SK-N-SH (cell line): ENCODE measurements around the gene MFSD12. TPM values are rescaled to one million over a fixed set of nuclear protein-coding genes. Genes with fewer than 3 reads are reported as not detected.
A peak's percentile ranks its signal among the peaks of the same experiment; 100 is the strongest.

ENCODE experiments used
- CTCF ChIA-PET: fragments of 300-600, 350-600 bp; formaldehyde crosslinking; extraction: SDS; loops from one replicate; lab custom pipeline; 2021; lab: Yijun Ruan, JAX
- POLR2A ChIA-PET: fragments of 350-600 bp; sonication (Branson Sonifier 250); formaldehyde crosslinking; extraction: SDS; loops from one replicate; lab custom pipeline; 2020; ENCODE audit warnings: antibody characterized with exemption, inconsistent platforms; lab: Yijun Ruan, JAX
- DNase-seq: peaks from one replicate; pipeline ENCODE4 v3.0.0; 2012
- H2AFZ ChIP-seq: fragments of 200-600 bp; sonication (generic); 2 replicates; pipeline ENCODE4 v1.8.1; 2016; ENCODE audit warnings: antibody characterized with exemption, mild to moderate bottlenecking, low read depth
- H3F3A ChIP-seq: fragments of 200-600 bp; sonication (generic); replicated peaks from 2 replicates; pipeline ENCODE3; 2016; ENCODE audit warnings: antibody characterized with exemption, mild to moderate bottlenecking; ENCODE audit not compliant: insufficient read depth
- H3K27ac ChIP-seq, 2 experiments: fragments of 200-500 bp in 1 of 2; fragments of 200-600 bp in 1 of 2; sonication (Bioruptor generic) in 1 of 2; sonication (generic), shearing (Covaris generic) in 1 of 2; 2 replicates each; pipeline versions ENCODE4 v1.5.1 to v1.6.1; 2014 to 2016; ENCODE audit warnings: low read depth in 2 of 2, inconsistent platforms in 1 of 2, low read length in 1 of 2, mild to moderate bottlenecking in 1 of 2, mixed read lengths in 1 of 2
- H3K27me3 ChIP-seq: fragments of 200-600 bp; sonication (generic), shearing (Covaris generic); 2 replicates; pipeline ENCODE4 v1.6.1; 2016; ENCODE audit warnings: mixed run types; ENCODE audit not compliant: insufficient read depth
- H3K36me3 ChIP-seq, 2 experiments: fragments of 200-500 bp in 1 of 2; fragments of 200-600 bp in 1 of 2; sonication (Bioruptor generic) in 1 of 2; sonication (generic) in 1 of 2; replicated peaks in 1 of 2; 2 replicates each; pipeline versions ENCODE3 to v1.5.1; 2014 to 2016; ENCODE audit warnings: low read length in 1 of 2, mild to moderate bottlenecking in 1 of 2; ENCODE audit not compliant: insufficient read depth in 2 of 2, control insufficient read depth in 1 of 2
- H3K4me1 ChIP-seq, 2 experiments: fragments of 200-500 bp in 1 of 2; fragments of 200-600 bp in 1 of 2; sonication (Bioruptor generic) in 1 of 2; sonication (generic), shearing (Covaris generic) in 1 of 2; 2 replicates each; pipeline versions ENCODE4 v1.5.1 to v1.6.1; 2014 to 2016; ENCODE audit warnings: low read depth in 1 of 2, low read length in 1 of 2, mixed run types in 1 of 2; ENCODE audit not compliant: insufficient read depth in 2 of 2, control insufficient read depth in 1 of 2
- H3K4me2 ChIP-seq: fragments of 200-600 bp; sonication (generic), shearing (Covaris generic); 2 replicates; pipeline ENCODE4 v1.6.1; 2017; ENCODE audit warnings: mixed run types
- H3K4me3 ChIP-seq, 2 experiments: fragments of 200-500 bp in 1 of 2; fragments of 200-600 bp in 1 of 2; sonication (Bioruptor generic) in 1 of 2; sonication (generic), shearing (Covaris generic) in 1 of 2; 2 replicates each; pipeline versions ENCODE4 v1.5.1 to v1.8.1; 2014 to 2016; ENCODE audit warnings: low read depth in 2 of 2, inconsistent platforms in 1 of 2, low read length in 1 of 2, mild to moderate bottlenecking in 1 of 2, mixed read lengths in 1 of 2, moderate library complexity in 1 of 2
- H3K79me2 ChIP-seq: fragments of 200-600 bp; sonication (generic); 2 replicates; pipeline ENCODE4 v1.8.1; 2017; ENCODE audit warnings: mild to moderate bottlenecking; ENCODE audit not compliant: insufficient read depth
- H3K9ac ChIP-seq: fragments of 200-600 bp; sonication (generic); 2 replicates; pipeline ENCODE4 v1.6.1; 2017; ENCODE audit warnings: mixed run types
- H3K9me2 ChIP-seq: fragments of 200-600 bp; sonication (generic); 2 replicates; pipeline ENCODE4 v1.6.1; 2017; ENCODE audit warnings: mixed run types
- H3K9me3 ChIP-seq: fragments of 200-600 bp; sonication (generic); 2 replicates; pipeline ENCODE4 v1.6.1; 2017; ENCODE audit warnings: mixed run types, mild to moderate bottlenecking, moderate library complexity
- H4K20me1 ChIP-seq: fragments of 200-600 bp; sonication (generic); 2 replicates; pipeline ENCODE4 v1.6.1; 2017; ENCODE audit warnings: mild to moderate bottlenecking, mixed run types; ENCODE audit not compliant: insufficient read depth
- CTCF ChIP-seq: fragments of 200-600 bp; sonication (generic); IDR thresholded peaks from 2 replicates; pipeline ENCODE4 v1.6.1; 2017; ENCODE audit warnings: antibody characterized with exemption, mild to moderate bottlenecking, moderate library complexity
- FOXJ3 ChIP-seq: sonication (generic); formaldehyde crosslinking; IDR thresholded peaks from 2 replicates; pipeline ENCODE4 v1.5.1; 2020; ENCODE audit warnings: mild to moderate bottlenecking, missing genetic modification reagents
- GABPA ChIP-seq: IDR thresholded peaks from 2 replicates; pipeline ENCODE4 v1.4.0; 2012; ENCODE audit warnings: low read depth, mild to moderate bottlenecking
- GATA2 ChIP-seq: sonication (generic); formaldehyde crosslinking; IDR thresholded peaks from 2 replicates; pipeline ENCODE4 v1.5.0; 2020; ENCODE audit warnings: mild to moderate bottlenecking, missing genetic modification reagents
- IRF3 ChIP-seq: fragments of 150-350 bp; IDR thresholded peaks from 2 replicates; pipeline ENCODE4 v1.6.1; 2016; ENCODE audit warnings: mild to moderate bottlenecking, low read depth, low read length
- JUND ChIP-seq: IDR thresholded peaks from 2 replicates; pipeline ENCODE4 v1.4.0; 2012
- NFIC ChIP-seq: IDR thresholded peaks from 2 replicates; pipeline ENCODE4 v1.4.0; 2012; ENCODE audit warnings: borderline replicate concordance
- POLR2AphosphoS5 ChIP-seq: IDR thresholded peaks from 2 replicates; pipeline ENCODE4 v1.6.1; 2012; ENCODE audit warnings: low read depth, low read length
- RCOR1 ChIP-seq: fragments of 150-350 bp; IDR thresholded peaks from 2 replicates; pipeline ENCODE4 v1.6.1; 2017; ENCODE audit warnings: antibody characterized with exemption, low read length
- RXRA ChIP-seq: IDR thresholded peaks from 2 replicates; pipeline ENCODE4 v1.4.0; 2012; ENCODE audit warnings: low read depth, mild to moderate bottlenecking, borderline replicate concordance
- SIN3A ChIP-seq: IDR thresholded peaks from 2 replicates; pipeline ENCODE4 v1.6.1; 2012; ENCODE audit warnings: low read depth, mild to moderate bottlenecking, low read length, moderate library complexity, borderline replicate concordance
- TAF1 ChIP-seq: IDR thresholded peaks from 2 replicates; pipeline ENCODE4 v1.6.1; 2012; ENCODE audit warnings: low read depth, mild to moderate bottlenecking, low read length, moderate library complexity, borderline replicate concordance
- TEAD4 ChIP-seq: IDR thresholded peaks from 2 replicates; pipeline ENCODE4 v1.4.0; 2012; ENCODE audit warnings: mild to moderate bottlenecking, borderline replicate concordance; ENCODE audit not compliant: insufficient read depth
- WGBS: methylation state at CpG from one replicate; pipeline ENCODE4 v1.1.6; 2017; ENCODE audit warnings: low lambda C conversion rate; 5-methylcytosine and 5-hydroxymethylcytosine counted together
- polyA plus RNA-seq, 3 experiments: library from polyadenylated mRNA; depleted of rRNA; stranded (reverse); fragments of >200 nt; gene quantifications; 2 replicates each; pipeline ENCODE4 v1.2.3, GENCODE V29; 2012
- TF ChIP-seq, protein P1 (sequence below): fragments of 150-350 bp; IDR thresholded peaks from 2 replicates; pipeline ENCODE4 v1.6.1; 2017; ENCODE audit warnings: antibody characterized with exemption, low read length, low read depth, borderline replicate concordance
- TF ChIP-seq, protein P2 (sequence below): IDR thresholded peaks from 2 replicates; pipeline ENCODE4; 2012

MFSD12 gene
- polyA plus RNA-seq, 1 of the 3 experiments (the other 2 are of a cell fraction) = 53.3 TPM

GRCh38 chr19:3605770-3606169, 48.4 kb upstream of the MFSD12 start:
- Histone ChIP-seq H3K9me3 (no peaks in the 10 kb centered on the region), H3K9ac (peak overlapping the region; percentile 73), H3K27ac (no peak overlapping the region), H3K4me2 (peak overlapping the region; percentile 99), H2AFZ (peak overlapping the region; percentile 82; the same call in 1 of the 2 replicates)
- TF ChIP-seq GABPA = no peak
- TF ChIP-seq POLR2AphosphoS5 = no peak
- no peak for TF ChIP-seq RXRA
- TF ChIP-seq JUND = no peak
- no peak for TF ChIP-seq NFIC
- no peak for TF ChIP-seq SIN3A
- TF ChIP-seq, all 33 proteins: peak for 0
- no peaks in the 10 kb centered on the region for H3K9me2 ChIP-seq
- POLR2A ChIA-PET = no interaction called here
- no peaks in the 10 kb centered on the region for H3K79me2 ChIP-seq
- H3K4me3 ChIP-seq = peak overlapping the region; percentile 52 to 73
- no peaks in the 10 kb centered on the region for H3F3A ChIP-seq
- no peaks in the 10 kb centered on the region for H3K27me3 ChIP-seq
- H3K4me1 ChIP-seq = peaks cover 8 to 14% of the 10 kb centered on the region in 2 experiments; a peak in 1 of 4 replicates
- CTCF ChIA-PET = no interaction called here
- 82% methylated on average over 5 of the region's 5 CpGs for WGBS
- DNase-seq = no peak
- H4K20me1 ChIP-seq = no peaks in the 10 kb centered on the region
- H3K36me3 ChIP-seq = peaks cover 0 to 2% of the 10 kb centered on the region in 2 experiments

DNA sequence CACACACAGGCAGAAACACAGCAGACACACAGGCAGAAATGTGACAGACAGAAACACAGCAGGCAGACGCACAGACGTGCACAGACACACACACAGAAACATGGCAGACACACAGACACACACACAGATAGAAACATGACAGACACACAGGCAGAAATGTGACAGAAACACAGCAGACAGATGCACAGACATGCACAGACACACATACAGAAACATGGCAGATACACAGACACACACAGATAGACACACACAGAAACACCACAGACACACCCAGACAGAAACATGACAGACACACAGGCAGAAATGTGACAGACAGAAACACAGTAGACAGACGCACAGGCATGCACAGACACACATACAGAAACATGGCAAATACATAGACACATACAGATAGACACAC, 48.0 kb upstream of the MFSD12 start:
- DNase-seq = no peak
- Histone ChIP-seq H3K4me1 (peaks cover 8 to 14% of the 10 kb centered on the region in 2 experiments; a peak in 1 of 4 replicates), H3K4me2 (peak overlapping the region; percentile 99; the same call in 1 of the 2 replicates), H3K27ac (no peak overlapping the region), H3K9ac (no peak overlapping the region), H4K20me1 (no peaks in the 10 kb centered on the region), H3K9me3 (no peaks in the 10 kb centered on the region), H3K79me2 (no peaks in the 10 kb centered on the region), H3K27me3 (no peaks in the 10 kb centered on the region), H3K4me3 (peak overlapping the region in 1 of 2 experiments; percentile 73; a peak in 1 of 4 replicates), H3K9me2 (no peaks in the 10 kb centered on the region), H3F3A (no peaks in the 10 kb centered on the region), H3K36me3 (no peaks in the 10 kb centered on the region), H2AFZ (no peak overlapping the region)
- ChIA-PET CTCF (interaction anchor here (1.9 kb wide), 1 partner anchor 20 kb away, joined by 9 read pairs; the partner anchor contains the start of gene GIPC3), POLR2A (no interaction called here)
- no peak for TF ChIP-seq TAF1
- 89% methylated on average over 3 of the region's 3 CpGs for WGBS

- WGBS = 88% methylated on average over 5 of the region's 11 CpGs
- Histone ChIP-seq H3K36me3 (no peaks in the 10 kb centered on the region), H3K9me2 (no peaks in the 10 kb centered on the region), H3K27ac (no peak overlapping the region), H3F3A (no peaks in the 10 kb centered on the region), H3K4me3 (no peak overlapping the region), H3K79me2 (no peaks in the 10 kb centered on the region), H3K4me1 (peaks cover 8 to 14% of the 10 kb centered on the region in 2 experiments; a peak in 1 of 4 replicates), H2AFZ (no peak overlapping the region), H3K4me2 (no peak overlapping the region), H3K9ac (no peak overlapping the region), H3K9me3 (no peaks in the 10 kb centered on the region), H4K20me1 (no peaks in the 10 kb centered on the region), H3K27me3 (no peaks in the 10 kb centered on the region)
- no peak for DNase-seq
- ChIA-PET CTCF (interaction anchor here (1.9 kb wide), 1 partner anchor 20 kb away, joined by 9 read pairs; the partner anchor contains the start of gene GIPC3), POLR2A (no interaction called here)
- TF ChIP-seq, protein P1, sequence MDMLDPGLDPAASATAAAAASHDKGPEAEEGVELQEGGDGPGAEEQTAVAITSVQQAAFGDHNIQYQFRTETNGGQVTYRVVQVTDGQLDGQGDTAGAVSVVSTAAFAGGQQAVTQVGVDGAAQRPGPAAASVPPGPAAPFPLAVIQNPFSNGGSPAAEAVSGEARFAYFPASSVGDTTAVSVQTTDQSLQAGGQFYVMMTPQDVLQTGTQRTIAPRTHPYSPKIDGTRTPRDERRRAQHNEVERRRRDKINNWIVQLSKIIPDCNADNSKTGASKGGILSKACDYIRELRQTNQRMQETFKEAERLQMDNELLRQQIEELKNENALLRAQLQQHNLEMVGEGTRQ = no peak
- TF ChIP-seq IRF3 (no peak), CTCF (no peak), RCOR1 (no peak), GATA2 (CRISPR knock-in tag) (no peak), TEAD4 (no peak), SIN3A (no peak), FOXJ3 (no peak)
- TF ChIP-seq, protein P2, sequence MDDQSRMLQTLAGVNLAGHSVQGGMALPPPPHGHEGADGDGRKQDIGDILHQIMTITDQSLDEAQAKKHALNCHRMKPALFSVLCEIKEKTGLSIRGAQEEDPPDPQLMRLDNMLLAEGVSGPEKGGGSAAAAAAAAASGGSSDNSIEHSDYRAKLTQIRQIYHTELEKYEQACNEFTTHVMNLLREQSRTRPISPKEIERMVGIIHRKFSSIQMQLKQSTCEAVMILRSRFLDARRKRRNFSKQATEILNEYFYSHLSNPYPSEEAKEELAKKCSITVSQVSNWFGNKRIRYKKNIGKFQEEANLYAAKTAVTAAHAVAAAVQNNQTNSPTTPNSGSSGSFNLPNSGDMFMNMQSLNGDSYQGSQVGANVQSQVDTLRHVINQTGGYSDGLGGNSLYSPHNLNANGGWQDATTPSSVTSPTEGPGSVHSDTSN = no peak
Observed at GRCh38 chr19:3604987-3605343, 47.6 kb upstream of the MFSD12 start.
